H9 (cell line): Measurements from ENCODE around the gene RBPJL. TPM values are rescaled to one million over a fixed set of nuclear protein-coding genes. Genes with fewer than 3 reads are reported as not detected.

Experiments
- DNase-seq: peaks from one replicate; pipeline ENCODE4 v3.0.0-alpha.2; 2017
- H2AFZ ChIP-seq: one replicate; pipeline ENCODE4 v1.6.1; 2013; ENCODE audit warnings: mild to moderate bottlenecking, low read length, control low read depth, moderate library complexity
- H2AK5ac ChIP-seq: 2 replicates; pipeline ENCODE4 v1.6.1; 2013; ENCODE audit warnings: low read length, control low read depth, mixed read lengths; ENCODE audit not compliant: insufficient read length
- H2BK120ac ChIP-seq: one replicate; pipeline ENCODE4 v1.6.1; 2013; ENCODE audit warnings: low read depth, mild to moderate bottlenecking, low read length, control low read depth, inconsistent platforms; ENCODE audit not compliant: poor library complexity, severe bottlenecking
- H2BK12ac ChIP-seq: 2 replicates; pipeline ENCODE4 v1.6.1; 2013; ENCODE audit warnings: low read length, control low read depth, mixed read lengths, low read depth; ENCODE audit not compliant: insufficient read length
- H2BK15ac ChIP-seq: 2 replicates; pipeline ENCODE4 v1.6.1; 2013; ENCODE audit warnings: low read depth, low read length, control low read depth
- H2BK20ac ChIP-seq: one replicate; pipeline ENCODE4 v1.6.1; 2013; ENCODE audit warnings: low read depth, mild to moderate bottlenecking, low read length, control low read depth, inconsistent platforms; ENCODE audit not compliant: poor library complexity, severe bottlenecking
- H2BK5ac ChIP-seq: 2 replicates; pipeline ENCODE4 v1.6.1; 2013; ENCODE audit warnings: low read length, control low read depth, mixed read lengths; ENCODE audit not compliant: insufficient read length
- H3K14ac ChIP-seq: 2 replicates; pipeline ENCODE4 v1.6.1; 2013; ENCODE audit warnings: low read length, control low read depth; ENCODE audit not compliant: insufficient read depth
- H3K18ac ChIP-seq: 2 replicates; pipeline ENCODE4 v1.6.1; 2013; ENCODE audit warnings: low read depth, mild to moderate bottlenecking, mixed read lengths, low read length, control low read depth; ENCODE audit not compliant: insufficient read length
- H3K23ac ChIP-seq: 2 replicates; pipeline ENCODE4 v1.6.1; 2013; ENCODE audit warnings: low read length, control low read depth, mixed read lengths, low read depth; ENCODE audit not compliant: insufficient read length
- H3K23me2 ChIP-seq: 2 replicates; pipeline ENCODE4 v1.6.1; 2013; ENCODE audit warnings: low read depth, mild to moderate bottlenecking, mixed read lengths, low read length, control low read depth; ENCODE audit not compliant: insufficient read length, poor library complexity, severe bottlenecking
- H3K27ac ChIP-seq: 2 replicates; pipeline ENCODE4 v1.5.1; 2013; ENCODE audit warnings: low read length, control low read depth, mixed read lengths, low read depth; ENCODE audit not compliant: insufficient read length
- H3K27me3 ChIP-seq: 2 replicates; pipeline ENCODE4 v1.6.1; 2013; ENCODE audit warnings: low read length, control low read depth, inconsistent platforms; ENCODE audit not compliant: insufficient read depth
- H3K4ac ChIP-seq: 2 replicates; pipeline ENCODE4 v1.6.1; 2013; ENCODE audit warnings: low read depth, mild to moderate bottlenecking, control low read depth, inconsistent platforms, low read length, moderate library complexity
- H3K4me1 ChIP-seq: 2 replicates; pipeline ENCODE4 v1.6.1; 2013; ENCODE audit warnings: low read length, control low read depth, inconsistent platforms; ENCODE audit not compliant: insufficient read depth
- H3K4me2 ChIP-seq: 2 replicates; pipeline ENCODE4 v1.6.1; 2013; ENCODE audit warnings: low read length, control low read depth, mixed read lengths; ENCODE audit not compliant: insufficient read length, insufficient read depth
- H3K56ac ChIP-seq: 2 replicates; pipeline ENCODE4 v1.6.1; 2013; ENCODE audit warnings: low read depth, mild to moderate bottlenecking, mixed read lengths, low read length, control low read depth; ENCODE audit not compliant: insufficient read length
- H3K79me1 ChIP-seq: 2 replicates; pipeline ENCODE4 v1.6.1; 2013; ENCODE audit warnings: low read depth, mild to moderate bottlenecking, moderate library complexity, low read length, control low read depth, inconsistent platforms; ENCODE audit not compliant: insufficient read depth, poor library complexity, severe bottlenecking
- H3K79me2 ChIP-seq: 2 replicates; pipeline ENCODE4 v1.6.1; 2013; ENCODE audit warnings: low read length, control low read depth, inconsistent platforms; ENCODE audit not compliant: insufficient read depth
- H3K9ac ChIP-seq: 2 replicates; pipeline ENCODE4 v1.6.1; 2013; ENCODE audit warnings: low read length, control low read depth, mixed read lengths; ENCODE audit not compliant: insufficient read length; ENCODE audit errors: extremely low read depth
- H3K9me3 ChIP-seq: one replicate; pipeline ENCODE4 v1.6.1; 2013; ENCODE audit warnings: low read depth, low read length, inconsistent platforms; ENCODE audit not compliant: control insufficient read depth
- H3T11ph ChIP-seq: one replicate; pipeline ENCODE4 v1.6.1; 2013; ENCODE audit warnings: mild to moderate bottlenecking, low read length, control low read depth, inconsistent platforms
- H4K20me1 ChIP-seq: one replicate; pipeline ENCODE4 v1.6.1; 2013; ENCODE audit not compliant: control insufficient read depth, insufficient read length, insufficient read depth
- H4K5ac ChIP-seq: 2 replicates; pipeline ENCODE4 v1.6.1; 2013; ENCODE audit warnings: low read depth, mild to moderate bottlenecking, mixed read lengths, low read length, control low read depth; ENCODE audit not compliant: insufficient read length
- H4K8ac ChIP-seq: replicated peaks from 2 replicates; pipeline ENCODE4 v1.6.1; 2013; ENCODE audit warnings: low read length, control low read depth, mixed read lengths, low read depth; ENCODE audit not compliant: insufficient read length
- H4K91ac ChIP-seq: 2 replicates; pipeline ENCODE4 v1.6.1; 2013; ENCODE audit warnings: low read depth, mild to moderate bottlenecking, moderate library complexity, mixed read lengths, low read length, control low read depth; ENCODE audit not compliant: insufficient read length
- H3K27ac Mint-ChIP-seq, 3 experiments: 2 replicates in 2 of 3; 3 replicates in 1 of 3; pipeline ENCODE4 v1.8.0; 2020 to 2021; ENCODE audit warnings: mixed read lengths in 3 of 3, mild to moderate bottlenecking in 1 of 3, moderate library complexity in 1 of 3
- H3K27me3 Mint-ChIP-seq: 2 replicates; pipeline ENCODE4 v1.8.0; 2021; ENCODE audit warnings: low read depth, mild to moderate bottlenecking, moderate library complexity, mixed read lengths
- H3K36me3 Mint-ChIP-seq, 3 experiments: 2 replicates in 2 of 3; 3 replicates in 1 of 3; pipeline ENCODE4 v1.8.0; 2020 to 2021; ENCODE audit warnings: low read depth in 3 of 3, mixed read lengths in 3 of 3; ENCODE audit not compliant: insufficient read depth in 1 of 3
- H3K4me1 Mint-ChIP-seq, 2 experiments: 2 replicates each; pipeline ENCODE4 v1.8.0; 2020; ENCODE audit warnings: mixed read lengths in 2 of 2
- H3K4me3 Mint-ChIP-seq, 2 experiments: 2 replicates in 1 of 2; 3 replicates in 1 of 2; pipeline ENCODE4 v1.8.0; 2020 to 2021; ENCODE audit warnings: mild to moderate bottlenecking in 2 of 2, mixed read lengths in 2 of 2, moderate library complexity in 1 of 2
- H3K9me3 Mint-ChIP-seq, 2 experiments: 2 replicates in 1 of 2; 3 replicates in 1 of 2; pipeline ENCODE4 v1.8.0; 2020; ENCODE audit warnings: mild to moderate bottlenecking in 2 of 2, mixed read lengths in 2 of 2, moderate library complexity in 1 of 2
- CTCF ChIP-seq: fragments of 200-600 bp; sonication (generic); conservative IDR thresholded peaks from 3 replicates; pipeline ENCODE4 v1.8.0; 2021; ENCODE audit warnings: antibody characterized with exemption, mild to moderate bottlenecking
- WGBS: extraction: QIAGEN DNeasy Blood & Tissue Kit; methylation state at CpG from one replicate; pipeline ENCODE4 v1.1.7; 2013; ENCODE audit warnings: missing lambda C conversion rate, low lambda C conversion rate, mixed read lengths; ENCODE audit not compliant: insufficient read length; ENCODE audit errors: extremely low coverage; 5-methylcytosine and 5-hydroxymethylcytosine counted together
- total RNA-seq: library from RNA; stranded (reverse); gene quantifications from 2 replicates; pipeline ENCODE4 v1.2.1, GENCODE V29; 2021

The RBPJL gene
- total RNA-seq, 1 experiment from 2014 or later, result 0.28 TPM

- Histone ChIP-seq H2AFZ (no peak overlapping the region), H2BK120ac (no peak overlapping the region), H2BK20ac (no peak overlapping the region), H3K4ac (no peak overlapping the region), H2AK5ac (no peak overlapping the region), H3K79me1 (no peaks in the 10 kb centered on the region), H3K23ac (no peak overlapping the region), H3K56ac (no peak overlapping the region), H4K5ac (no peak overlapping the region), H3K18ac (no peak overlapping the region), H3K4me1 (no peaks in the 10 kb centered on the region), H3K9ac (no peak overlapping the region), H3K14ac (no peak overlapping the region), H4K91ac (no peak overlapping the region), H3K23me2 (no peaks in the 10 kb centered on the region), H4K8ac (no peak overlapping the region), H4K20me1 (no peaks in the 10 kb centered on the region), H3K27ac (no peak overlapping the region), H2BK15ac (no peak overlapping the region), H2BK12ac (no peak overlapping the region), H3K9me3 (no peaks in the 10 kb centered on the region), H3K27me3 (no peaks in the 10 kb centered on the region), H2BK5ac (no peak overlapping the region), H3K79me2 (no peaks in the 10 kb centered on the region), H3K4me2 (no peak overlapping the region), H3T11ph (no peak overlapping the region)
- peaks cover 2 to 5% of the 10 kb centered on the region in 2 experiments; a peak in 1 of 4 replicates for H3K4me1 Mint-ChIP-seq
- H3K4me3 Mint-ChIP-seq, result no peak overlapping the region
- TF ChIP-seq CTCF, result no peak
- no CpG with 5 or more reads among the region's 71 CpGs for WGBS
- no peaks in the 10 kb centered on the region for H3K36me3 Mint-ChIP-seq
- H3K9me3 Mint-ChIP-seq, result no peaks in the 10 kb centered on the region
- H3K27ac Mint-ChIP-seq, result no peak overlapping the region
- DNase-seq, result no peak
- H3K27me3 Mint-ChIP-seq, result peaks cover 17% of the 10 kb centered on the region
Measured at GRCh38 chr20:45316150-45317080, 9.8 kb downstream of the RBPJL start.
